H1 (cell line): Measurements from ENCODE around the gene ABHD12. TPM values are rescaled to one million over a fixed set of nuclear protein-coding genes. Genes with fewer than 3 reads are reported as not detected.
"Not testable (repeated sequence)": the region's sequence is repeated elsewhere in the genome, so short reads cannot be mapped to it uniquely, and the experiment has no call there.

Experiments
- CTCF ChIA-PET: fragments of 300-600 bp; sonication (Branson Sonifier 250); formaldehyde crosslinking; loops from one replicate; lab custom pipeline; 2021; ENCODE audit not compliant: partially characterized antibody; lab: Charles Lee
- POLR2A ChIA-PET: fragments of 300-600 bp; sonication (Branson Sonifier 250); formaldehyde crosslinking; loops from one replicate; lab custom pipeline; 2021; ENCODE audit warnings: inconsistent platforms; ENCODE audit not compliant: partially characterized antibody; lab: Charles Lee
- DNase-seq, 2 experiments: peaks; one replicate each; pipeline versions ENCODE4 v3.0.0 to v3.0.0-alpha.2; 2010 to 2022; ENCODE audit warnings: low spot score in 2 of 2, low read depth in 1 of 2, mixed read lengths in 1 of 2
- FAIRE-seq: peaks from 2 replicates; lab custom pipeline; 2011; peaks lifted over from hg19 to GRCh38; lab: Jason Lieb, UNC
- H2AFZ ChIP-seq: 2 replicates; pipeline ENCODE4 v1.8.1; 2012; ENCODE audit warnings: low read length, inconsistent platforms
- H2AK5ac ChIP-seq: 2 replicates; pipeline ENCODE4 v1.6.1; 2013; ENCODE audit warnings: low read depth, low read length
- H2BK120ac ChIP-seq: replicated peaks from 2 replicates; pipeline ENCODE3; 2013; ENCODE audit warnings: low read depth, low read length, inconsistent platforms
- H2BK12ac ChIP-seq: 2 replicates; pipeline ENCODE4 v1.6.1; 2013; ENCODE audit warnings: low read depth, low read length
- H2BK15ac ChIP-seq: 2 replicates; pipeline ENCODE4 v1.6.1; 2013; ENCODE audit warnings: low read length
- H2BK20ac ChIP-seq: 2 replicates; pipeline ENCODE4 v1.6.1; 2013; ENCODE audit warnings: low read length
- H2BK5ac ChIP-seq: 2 replicates; pipeline ENCODE4 v1.6.1; 2013; ENCODE audit warnings: low read depth, low read length
- H3K14ac ChIP-seq: 2 replicates; pipeline ENCODE4 v1.6.1; 2013; ENCODE audit warnings: inconsistent platforms; ENCODE audit not compliant: insufficient read length
- H3K18ac ChIP-seq: 2 replicates; pipeline ENCODE4 v1.6.1; 2013; ENCODE audit warnings: low read length; ENCODE audit errors: extremely low read depth
- H3K23ac ChIP-seq: 2 replicates; pipeline ENCODE4 v1.6.1; 2013; ENCODE audit warnings: inconsistent platforms; ENCODE audit not compliant: insufficient read length
- H3K23me2 ChIP-seq: 2 replicates; pipeline ENCODE4 v1.6.1; 2013; ENCODE audit warnings: low read depth, low read length
- H3K27ac ChIP-seq: 2 replicates; pipeline ENCODE4 v1.6.1; 2011; ENCODE audit warnings: low read depth, low read length, inconsistent platforms
- H3K27me3 ChIP-seq, 4 experiments: replicated peaks in 1 of 4; 1 replicate in 1 of 4; 2 replicates in 3 of 4; pipeline versions ENCODE4 v1.6.1 to v1.8.1; 2011 to 2013; ENCODE audit warnings: low read length in 3 of 4, mild to moderate bottlenecking in 3 of 4, inconsistent platforms in 2 of 4, mixed read lengths in 2 of 4, moderate library complexity in 1 of 4; ENCODE audit not compliant: control insufficient read depth in 3 of 4, insufficient read depth in 3 of 4; ENCODE audit errors: extremely low read depth in 1 of 4
- H3K36me3 ChIP-seq, 4 experiments: 2 replicates each; pipeline versions ENCODE4 v1.6.1 to v1.8.1; 2011 to 2013; ENCODE audit warnings: mild to moderate bottlenecking in 4 of 4, low read length in 3 of 4, moderate library complexity in 2 of 4, control low read depth in 1 of 4, inconsistent platforms in 1 of 4; ENCODE audit not compliant: insufficient read depth in 4 of 4, control insufficient read depth in 2 of 4
- H3K4ac ChIP-seq: replicated peaks from 2 replicates; pipeline ENCODE3; 2013; ENCODE audit warnings: low read length, low read depth, mixed read lengths, inconsistent platforms; ENCODE audit not compliant: insufficient read length
- H3K4me1 ChIP-seq, 4 experiments: replicated peaks in 1 of 4; 1 replicate in 1 of 4; 2 replicates in 3 of 4; pipeline versions ENCODE4 v1.6.1 to v1.8.1; 2011 to 2013; ENCODE audit warnings: low read length in 3 of 4, inconsistent platforms in 2 of 4, mixed read lengths in 1 of 4; ENCODE audit not compliant: insufficient read depth in 4 of 4, control insufficient read depth in 3 of 4
- H3K4me2 ChIP-seq, 2 experiments: 2 replicates each; pipeline versions ENCODE4 v1.6.1 to v1.8.1; 2011 to 2013; ENCODE audit warnings: low read depth in 2 of 2, low read length in 2 of 2, control low read depth in 1 of 2, inconsistent platforms in 1 of 2, mild to moderate bottlenecking in 1 of 2; ENCODE audit not compliant: insufficient read depth in 1 of 2
- H3K4me3 ChIP-seq, 4 experiments: fragments of 200-600, 300-600 bp in 1 of 4; sonication (generic), shearing (Covaris generic), sonication (Bioruptor Twin) in 1 of 4; 2 replicates each; pipeline versions ENCODE4 v1.5.1 to v1.8.1; 2011 to 2016; ENCODE audit warnings: low read length in 4 of 4, low read depth in 3 of 4, control low read depth in 2 of 4, inconsistent platforms in 2 of 4, mild to moderate bottlenecking in 2 of 4, mixed read lengths in 1 of 4, moderate library complexity in 1 of 4; ENCODE audit not compliant: insufficient read depth in 2 of 4; ENCODE audit errors: extremely low read depth in 1 of 4
- H3K56ac ChIP-seq: replicated peaks from 2 replicates; pipeline ENCODE3; 2013; ENCODE audit warnings: low read depth, mild to moderate bottlenecking, mixed read lengths, low read length, inconsistent platforms; ENCODE audit not compliant: insufficient read length
- H3K79me1 ChIP-seq: 2 replicates; pipeline ENCODE4 v1.6.1; 2013; ENCODE audit warnings: low read depth, low read length, control low read depth
- H3K79me2 ChIP-seq, 2 experiments: 2 replicates each; pipeline versions ENCODE4 v1.6.1 to v1.8.1; 2012 to 2013; ENCODE audit warnings: low read length in 2 of 2, mild to moderate bottlenecking in 2 of 2, inconsistent platforms in 1 of 2; ENCODE audit not compliant: insufficient read depth in 2 of 2, control insufficient read depth in 1 of 2
- H3K9ac ChIP-seq, 4 experiments: replicated peaks in 1 of 4; 1 replicate in 1 of 4; 2 replicates in 3 of 4; pipeline versions ENCODE4 v1.6.1 to v1.8.1; 2011 to 2013; ENCODE audit warnings: low read depth in 3 of 4, low read length in 3 of 4, control low read depth in 2 of 4, mild to moderate bottlenecking in 2 of 4, moderate library complexity in 2 of 4, inconsistent platforms in 1 of 4; ENCODE audit errors: extremely low read depth in 1 of 4
- H3K9me3 ChIP-seq, 2 experiments: 2 replicates each; pipeline versions ENCODE4 v1.6.1 to v1.8.1; 2012 to 2013; ENCODE audit warnings: mild to moderate bottlenecking in 2 of 2, moderate library complexity in 2 of 2, control low read depth in 1 of 2, inconsistent platforms in 1 of 2, low read depth in 1 of 2, low read length in 1 of 2, mixed read lengths in 1 of 2; ENCODE audit not compliant: insufficient read depth in 2 of 2
- H4K20me1 ChIP-seq, 2 experiments: replicated peaks in 1 of 2; 2 replicates each; pipeline versions ENCODE3 to v1.8.1; 2011 to 2013; ENCODE audit warnings: inconsistent platforms in 2 of 2, low read length in 2 of 2, mild to moderate bottlenecking in 1 of 2; ENCODE audit not compliant: insufficient read depth in 2 of 2, control insufficient read depth in 1 of 2
- H4K5ac ChIP-seq: 2 replicates; pipeline ENCODE4 v1.6.1; 2013; ENCODE audit warnings: low read length, low read depth, mixed read lengths, inconsistent platforms; ENCODE audit not compliant: insufficient read length
- H4K8ac ChIP-seq: 2 replicates; pipeline ENCODE4 v1.8.0; 2013; ENCODE audit warnings: mild to moderate bottlenecking, moderate library complexity, low read length, inconsistent platforms; ENCODE audit not compliant: insufficient read depth; ENCODE audit errors: extremely low read depth
- H4K91ac ChIP-seq: replicated peaks from 2 replicates; pipeline ENCODE3; 2013; ENCODE audit warnings: low read length, mixed read lengths, inconsistent platforms; ENCODE audit not compliant: insufficient read length
- WGBS, 2 experiments: shearing (Covaris generic) in 1 of 2; methylation state at CpG; one replicate each; pipeline versions ENCODE4 v1.1.6 to v1.1.7; 2013 to 2015; ENCODE audit warnings: low lambda C conversion rate in 2 of 2, mixed read lengths in 2 of 2, inconsistent platforms in 1 of 2, low coverage in 1 of 2, missing lambda C conversion rate in 1 of 2; ENCODE audit not compliant: insufficient replicate concordance in 2 of 2, insufficient coverage in 1 of 2, insufficient read length in 1 of 2; ENCODE audit errors: extremely low coverage in 1 of 2, missing lambda C conversion rate in 1 of 2; 5-methylcytosine and 5-hydroxymethylcytosine counted together
- polyA plus RNA-seq, 7 experiments: library from polyadenylated mRNA; depleted of rRNA in 3 of 7; stranded (reverse) in 5 of 7; unstranded in 2 of 7; fragments of >200 nt in 5 of 7; fragments of 200-250 nt in 2 of 7; gene quantifications; 1 replicate in 5 of 7; 2 replicates in 1 of 7; 4 replicates in 1 of 7; pipeline versions ENCODE4 v1.2.1 to v1.2.3, GENCODE V29; 2011 to 2013; ENCODE audit warnings: missing spikeins in 2 of 7, mixed read lengths in 2 of 7
- total RNA-seq: library from RNA; stranded (reverse); fragmentation: NEBNext Ultra II Directional; extraction: Animal tissue kit (Norgen Biotek cat#: 25700); gene quantifications from 2 replicates; pipeline ENCODE4 v1.2.1, GENCODE V29; 2021

The ABHD12 gene
- total and polyA plus RNA-seq, 2 of the 8 experiments (the other 6 are each of a cell fraction or from before 2014, with no cell fraction given), result 31.3 to 59.5 TPM

DNA sequence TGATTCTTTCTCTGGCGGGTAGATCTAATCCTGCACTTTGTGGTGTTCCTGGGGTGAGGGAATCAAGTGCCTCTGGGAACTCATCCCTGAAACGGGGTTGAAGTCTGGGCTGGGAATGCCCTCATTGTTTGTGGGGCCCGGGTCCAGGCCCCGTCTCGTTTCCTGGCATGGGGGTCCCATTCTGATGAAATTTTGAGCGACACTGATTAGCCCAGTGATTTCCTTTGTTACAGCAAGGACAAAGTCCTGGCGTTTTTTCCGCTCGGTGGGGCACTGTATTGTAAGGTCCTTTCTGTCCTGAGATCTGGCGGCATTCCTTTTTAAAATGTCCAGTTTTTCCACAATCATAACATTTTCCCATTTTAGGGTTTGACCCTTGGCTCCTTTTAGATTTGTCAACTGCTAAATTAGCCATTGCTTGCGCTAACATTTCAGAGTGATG is 9.7 kb upstream of the ABHD12 start:
- CTCF ChIA-PET, result interaction anchor here (1.1 to 8.0 kb wide), 13 partner anchors 8 to 154 kb away, joined by 3 to 79 read pairs (median 16); partner anchors contain the start of gene GINS1
- not testable (repeated sequence) for H3K18ac ChIP-seq, H2BK12ac ChIP-seq, H4K8ac ChIP-seq, H3K27me3 ChIP-seq, H3K79me1 ChIP-seq, DNase-seq, H3K4me1 ChIP-seq, H4K91ac ChIP-seq, H3K4ac ChIP-seq, H2BK120ac ChIP-seq, H3K27ac ChIP-seq, H3K14ac ChIP-seq, H2BK20ac ChIP-seq, H3K4me2 ChIP-seq, H2AFZ ChIP-seq, H3K36me3 ChIP-seq, H3K9ac ChIP-seq, H4K5ac ChIP-seq, H3K79me2 ChIP-seq, H3K23ac ChIP-seq, H4K20me1 ChIP-seq, H2BK15ac ChIP-seq, H3K4me3 ChIP-seq, FAIRE-seq, H3K56ac ChIP-seq, H2AK5ac ChIP-seq, H3K23me2 ChIP-seq, H2BK5ac ChIP-seq
- peaks cover 14 to 18% of the 10 kb centered on the region in 2 experiments for H3K9me3 ChIP-seq
- WGBS, 2 experiments, result 91% methylated on average over 11 of the region's 11 CpGs; no CpG with 5 or more reads in 1 of the 2 experiments
- POLR2A ChIA-PET, result interaction anchor here (1.9 to 6.0 kb wide), 2 partner anchors 8 to 50 kb away, joined by 4 to 33 read pairs; partner anchors contain the start of gene GINS1
